Embryonic facial prominence (tissue), 1 donor: ENCODE measurements around the gene DBF4.
"Not testable (repeated sequence)": the region's sequence is repeated elsewhere in the genome, so short reads cannot be mapped to it uniquely, and the experiment has no call there.

ENCODE experiments used
- DNase-seq: peaks from one replicate; pipeline ENCODE4 v3.0.0-alpha.2; 2016; ENCODE audit errors: extremely low spot score

Gene DBF4, protein sequence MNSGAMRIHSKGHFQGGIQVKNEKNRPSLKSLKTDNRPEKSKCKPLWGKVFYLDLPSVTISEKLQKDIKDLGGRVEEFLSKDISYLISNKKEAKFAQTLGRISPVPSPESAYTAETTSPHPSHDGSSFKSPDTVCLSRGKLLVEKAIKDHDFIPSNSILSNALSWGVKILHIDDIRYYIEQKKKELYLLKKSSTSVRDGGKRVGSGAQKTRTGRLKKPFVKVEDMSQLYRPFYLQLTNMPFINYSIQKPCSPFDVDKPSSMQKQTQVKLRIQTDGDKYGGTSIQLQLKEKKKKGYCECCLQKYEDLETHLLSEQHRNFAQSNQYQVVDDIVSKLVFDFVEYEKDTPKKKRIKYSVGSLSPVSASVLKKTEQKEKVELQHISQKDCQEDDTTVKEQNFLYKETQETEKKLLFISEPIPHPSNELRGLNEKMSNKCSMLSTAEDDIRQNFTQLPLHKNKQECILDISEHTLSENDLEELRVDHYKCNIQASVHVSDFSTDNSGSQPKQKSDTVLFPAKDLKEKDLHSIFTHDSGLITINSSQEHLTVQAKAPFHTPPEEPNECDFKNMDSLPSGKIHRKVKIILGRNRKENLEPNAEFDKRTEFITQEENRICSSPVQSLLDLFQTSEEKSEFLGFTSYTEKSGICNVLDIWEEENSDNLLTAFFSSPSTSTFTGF

DNA sequence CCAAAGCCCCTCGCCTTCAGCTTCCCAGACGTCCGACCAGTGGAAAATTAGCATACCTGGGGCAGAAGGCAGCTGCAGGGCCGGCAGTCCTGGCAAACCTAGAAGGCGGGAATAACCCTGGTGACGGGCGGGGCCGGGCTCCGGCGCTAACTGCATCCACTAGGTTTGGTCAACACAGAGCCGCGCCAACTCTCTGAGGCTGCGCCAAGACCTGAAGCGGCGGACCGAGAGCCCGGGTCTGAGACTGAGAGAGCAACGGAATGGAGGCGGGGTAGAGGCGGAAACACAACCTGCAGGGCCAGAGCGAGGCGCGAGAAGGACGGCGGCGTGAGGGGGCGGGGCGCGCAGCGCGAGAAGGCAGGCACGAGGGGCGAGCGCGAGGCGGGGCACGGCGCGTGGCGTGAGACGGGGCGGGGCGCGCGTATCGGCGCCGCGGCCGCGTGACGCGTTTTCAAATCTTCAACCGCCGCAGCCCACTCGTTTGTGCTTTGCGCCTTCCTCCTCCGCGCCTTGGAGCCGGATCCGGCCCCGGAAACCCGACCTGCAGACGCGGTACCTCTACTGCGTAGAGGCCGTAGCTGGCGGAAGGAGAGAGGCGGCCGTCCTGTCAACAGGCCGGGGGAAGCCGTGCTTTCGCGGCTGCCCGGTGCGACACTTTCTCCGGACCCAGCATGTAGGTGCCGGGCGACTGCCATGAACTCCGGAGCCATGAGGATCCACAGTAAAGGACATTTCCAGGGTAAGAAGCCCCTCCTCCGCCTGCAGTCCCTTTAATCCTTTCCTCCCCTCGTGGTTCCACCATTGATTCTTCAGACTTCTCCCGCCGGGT is at the start of gene DBF4, which contains the start of gene SLC25A40:
Gene DBF4, plus strand, starts transcription at position 454 of the 829 bp plus-strand sequence. Its CDS starts 240 bp downstream, at position 694.
Gene SLC25A40, minus strand, starts transcription at position 321 of the 829 bp plus-strand sequence. CDS start 17,633 bp downstream, outside the sequence.
- peak; percentile 67 for DNase-seq

DNA sequence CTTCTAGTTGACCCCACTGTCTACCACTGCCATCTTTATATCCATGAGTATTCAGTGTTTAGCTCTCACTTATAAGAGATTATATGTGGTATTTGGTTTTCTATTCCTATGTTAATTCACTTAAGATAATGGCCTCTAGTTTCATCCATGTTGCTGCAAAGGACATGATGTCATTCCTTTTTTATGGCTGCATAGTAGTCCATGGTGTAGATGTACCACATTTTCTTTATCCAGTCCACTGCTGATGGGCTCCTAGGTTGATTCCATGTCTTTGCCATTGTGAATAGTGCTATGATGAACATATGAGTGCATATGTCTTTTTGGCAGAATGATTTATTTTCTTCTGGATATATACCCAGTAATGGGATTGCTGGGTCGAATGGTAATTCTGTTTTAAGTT is 47.9 kb upstream of the DBF4 start:
- not testable (repeated sequence) for DNase-seq

DNA sequence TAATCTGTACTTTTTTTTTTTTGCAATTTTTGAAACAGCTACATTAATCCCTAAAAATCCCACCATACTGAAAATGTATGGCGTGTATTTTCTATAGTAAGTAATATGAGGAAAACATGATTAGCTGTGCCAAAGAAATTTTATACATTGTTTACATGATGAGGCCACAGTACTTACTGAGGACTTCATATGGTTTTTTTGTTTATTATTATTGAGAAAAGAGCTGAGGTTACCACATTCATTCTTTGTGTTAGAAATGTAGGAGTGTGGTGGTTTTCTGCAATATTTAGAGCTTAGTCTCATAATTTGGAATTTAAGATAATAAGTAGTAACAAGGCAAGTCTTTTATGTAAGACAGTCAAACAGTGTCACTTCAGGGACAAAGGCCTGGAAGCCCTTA is 45.2 kb upstream of the DBF4 start:
- DNase-seq = no peak

DNA sequence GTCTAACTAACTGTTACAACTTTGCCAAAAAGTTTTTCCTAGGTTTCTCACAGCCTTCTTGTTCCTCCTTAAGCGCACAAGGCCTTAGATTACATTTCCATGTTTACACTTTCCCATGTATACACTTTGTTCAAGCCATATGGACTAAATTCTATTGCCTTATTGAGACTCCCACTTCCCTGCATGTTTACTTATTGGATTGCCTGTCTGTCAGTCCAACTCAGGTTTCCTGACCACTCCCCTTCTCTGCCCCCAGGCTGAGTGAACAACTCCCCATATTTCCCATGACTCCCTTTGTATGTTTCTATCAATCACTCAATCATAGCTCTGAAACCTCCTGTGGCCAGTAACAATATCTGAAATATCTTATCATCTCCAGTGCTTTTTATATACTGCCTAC is 43.2 kb upstream of the DBF4 start:
- DNase-seq = no peak

DNA sequence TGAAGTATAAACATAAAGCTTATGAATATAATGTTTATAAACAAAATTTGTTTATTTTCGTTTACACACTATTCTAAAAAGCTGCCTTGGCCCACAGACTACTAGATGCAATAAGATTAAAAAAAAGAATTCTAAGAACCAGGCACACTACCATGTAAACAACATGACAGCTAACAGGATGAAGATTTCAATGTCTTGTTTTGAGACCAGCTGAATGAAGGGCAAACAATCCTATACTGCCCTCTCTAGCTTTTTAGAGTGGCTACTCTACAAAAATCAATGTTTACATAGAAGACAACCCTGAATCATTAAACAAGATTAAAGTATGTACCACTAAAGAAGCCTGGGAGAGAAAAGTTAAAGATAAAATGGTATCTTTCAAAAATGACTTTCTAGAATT is 38.7 kb upstream of the DBF4 start:
- DNase-seq = no peak

DNA sequence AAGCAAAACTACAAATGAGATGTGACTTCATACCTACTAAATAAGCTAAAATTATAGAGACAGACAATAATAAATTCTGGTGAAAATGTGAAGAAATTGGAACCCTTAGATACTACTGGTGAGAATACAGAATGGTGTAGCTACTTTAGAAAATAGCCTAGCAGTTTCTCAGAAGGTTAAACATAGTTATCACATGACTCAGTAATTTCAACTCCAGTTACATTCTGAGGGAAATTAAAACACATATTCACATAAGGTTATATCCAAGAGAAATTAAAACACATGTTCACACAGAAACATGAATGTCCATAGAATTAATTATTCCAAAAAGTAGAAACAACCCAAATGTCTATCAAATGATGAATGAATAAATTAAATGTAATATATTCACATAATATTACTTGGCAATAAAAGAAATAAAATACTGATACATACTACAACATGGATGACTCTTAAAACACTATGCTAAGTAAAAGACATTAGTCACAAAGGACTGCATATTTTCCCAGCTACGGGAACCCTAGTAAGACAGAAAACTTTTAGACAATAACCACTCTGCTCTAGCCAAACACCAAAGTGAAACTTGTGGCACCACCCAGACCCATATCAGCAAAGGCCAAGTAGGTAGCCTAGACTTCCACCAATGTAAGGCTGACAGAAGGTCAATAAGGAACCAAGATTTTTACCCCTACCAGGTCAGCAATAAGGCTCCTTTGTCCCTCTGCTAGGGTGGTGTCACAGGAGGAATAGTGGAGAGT is 25.3 kb upstream of the DBF4 start:
- DNase-seq = no peak

DNA sequence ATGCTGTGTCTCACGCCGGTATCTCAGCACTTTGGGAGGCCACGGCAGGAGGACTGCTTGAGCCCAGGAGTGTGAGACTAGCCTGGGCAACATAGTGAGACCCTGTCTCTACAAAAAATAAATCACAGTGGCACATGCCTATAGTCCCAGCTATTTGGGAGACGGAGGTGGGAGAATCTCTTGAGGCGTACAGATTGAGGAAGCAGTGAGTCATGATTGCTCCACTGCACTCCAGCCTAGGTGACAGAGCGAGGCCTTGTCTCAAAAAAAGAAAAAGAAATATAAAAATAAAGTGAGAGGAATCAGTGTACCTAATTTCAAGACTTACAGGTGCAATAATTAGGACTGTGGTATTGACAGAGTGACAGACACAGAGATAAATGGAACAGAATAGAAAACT is 24.0 kb upstream of the DBF4 start:
- DNase-seq = no peak

DNA sequence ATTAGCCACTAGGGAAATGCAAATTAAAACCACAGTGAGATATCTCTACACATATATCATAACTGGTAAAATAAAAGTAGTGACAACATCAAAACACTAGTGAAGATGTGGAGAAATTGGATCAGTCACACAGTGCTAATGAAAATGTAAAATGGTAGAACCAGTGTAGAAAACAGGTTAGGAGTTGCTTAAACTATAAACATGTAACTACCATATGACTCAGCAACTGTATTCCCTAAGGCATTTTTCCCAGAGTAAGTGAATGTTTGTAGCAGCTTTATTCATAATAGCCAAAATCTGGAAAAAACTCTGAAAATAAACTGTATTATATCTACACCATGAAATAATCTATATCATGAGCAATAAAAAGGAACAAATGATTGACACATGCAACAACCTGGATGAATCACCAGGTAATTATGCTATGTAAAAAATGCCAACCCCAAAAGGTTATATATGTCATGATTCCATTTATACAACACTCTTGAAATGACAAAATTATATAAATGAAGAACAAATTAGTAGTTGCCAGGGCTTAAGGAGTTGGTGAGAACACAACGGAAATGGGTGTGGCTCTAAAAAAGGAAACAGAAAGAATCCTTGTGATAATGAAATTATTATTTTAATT is 22.9 kb upstream of the DBF4 start:
- no peak for DNase-seq

DNA sequence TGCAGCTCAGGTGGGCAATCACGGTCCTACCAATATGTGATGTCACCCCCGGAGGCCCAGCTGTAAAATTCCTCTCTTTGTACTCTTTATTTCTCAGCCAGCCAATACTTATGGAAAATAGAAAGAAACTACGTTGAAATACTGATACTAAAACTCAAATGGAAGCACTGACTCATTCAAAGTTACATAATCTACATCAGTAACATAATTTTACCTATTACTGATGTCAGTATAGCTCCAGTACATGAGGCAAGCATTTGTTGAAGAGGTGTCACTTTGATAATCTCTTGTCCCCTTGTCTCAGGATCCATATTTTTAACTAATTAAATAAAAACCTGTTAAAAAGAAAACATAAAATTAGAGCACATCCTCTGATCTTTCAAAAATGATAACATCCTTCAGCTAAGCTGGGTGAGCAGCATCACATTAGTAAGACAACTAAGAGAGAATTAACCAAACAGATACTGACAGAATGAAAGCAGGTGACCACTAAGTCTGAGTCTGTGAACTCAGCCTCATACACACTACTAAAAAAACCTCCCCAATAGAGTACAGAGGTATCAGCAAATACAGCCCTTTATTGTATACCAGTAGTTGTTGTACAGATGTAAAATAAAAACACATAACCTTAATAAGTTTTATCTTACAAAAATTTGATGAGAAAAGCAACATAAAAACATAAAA is 17.7 kb upstream of the DBF4 start:
- no peak for DNase-seq

DNA sequence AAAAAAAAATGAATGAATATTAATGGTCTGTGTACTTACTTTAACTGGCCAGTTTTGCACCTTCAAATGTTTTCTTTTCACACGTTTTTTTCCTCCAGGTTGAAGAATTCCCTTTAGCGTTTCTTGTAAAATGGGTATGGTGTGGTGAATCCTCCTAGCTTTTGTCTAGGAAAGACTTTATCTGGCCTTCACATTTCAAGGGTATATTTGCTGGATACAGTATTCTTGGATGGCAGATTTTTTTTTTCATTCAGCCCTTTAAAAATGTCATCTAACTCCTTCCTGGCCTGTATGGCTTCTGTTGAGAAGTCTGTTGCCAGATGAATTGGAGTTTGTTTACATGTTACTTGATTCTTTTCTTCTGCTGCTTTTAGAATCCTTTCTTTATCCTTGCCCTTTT is 10.2 kb upstream of the DBF4 start:
- no peak for DNase-seq

DNA sequence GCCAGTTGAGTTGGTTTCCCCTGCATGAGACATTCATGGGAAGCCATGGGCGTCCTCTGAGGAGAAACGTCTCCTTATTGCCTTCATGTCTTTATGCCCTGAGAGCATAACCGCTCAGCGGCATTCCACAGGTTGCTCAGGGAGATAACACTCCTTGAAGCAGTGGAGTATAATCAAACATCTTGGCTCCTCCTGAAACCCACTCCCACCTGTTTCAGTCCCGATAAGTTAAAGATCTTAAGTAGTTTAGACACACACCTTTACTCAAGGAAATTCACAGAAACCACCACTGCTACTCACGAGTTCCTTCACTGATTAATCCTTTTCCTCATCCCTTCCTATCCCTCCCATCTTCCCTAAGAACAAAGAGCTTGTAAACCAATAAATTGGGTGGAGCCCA is 9.8 kb upstream of the DBF4 start:
- not testable (repeated sequence) for DNase-seq

DNA sequence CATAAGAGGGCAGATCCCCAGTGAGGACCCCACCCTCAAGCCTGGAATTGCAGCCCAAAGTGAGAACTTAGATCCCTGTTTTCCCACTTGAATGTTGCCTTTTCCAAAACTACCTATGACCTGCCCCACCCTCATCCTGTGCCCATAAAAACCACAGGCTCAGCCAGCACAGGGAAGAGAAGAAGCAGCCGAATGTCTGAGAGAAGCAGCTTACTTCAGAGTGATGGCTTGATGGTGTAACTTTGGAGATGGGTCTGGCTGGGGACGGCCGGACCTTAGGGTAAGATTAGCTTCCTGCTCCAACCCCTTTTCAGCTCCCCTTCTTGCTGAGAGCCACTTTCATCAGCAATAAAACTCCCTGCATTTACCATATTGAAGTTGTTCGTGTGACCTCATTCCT is 5.8 kb upstream of the DBF4 start:
- no peak for DNase-seq

DNA sequence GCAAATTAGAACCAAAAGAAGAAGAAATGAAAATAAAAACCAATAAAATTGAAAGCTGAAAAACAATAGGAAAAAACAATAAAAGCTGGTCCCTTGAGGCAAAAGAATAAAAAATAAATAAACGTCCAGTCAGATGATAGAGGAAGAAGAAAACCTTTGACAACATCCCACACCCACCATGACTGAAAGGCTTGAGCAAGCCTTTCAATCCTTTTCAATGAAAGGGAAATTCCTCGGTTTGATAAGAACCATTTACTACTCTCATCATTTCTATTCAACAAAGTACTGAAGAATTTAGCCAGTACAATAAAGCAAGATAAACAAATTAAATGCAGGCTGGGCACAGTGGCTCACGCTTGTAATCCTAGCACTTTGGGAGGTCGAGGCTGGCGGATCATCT is 3.9 kb upstream of the DBF4 start:
- DNase-seq = no peak

DNA sequence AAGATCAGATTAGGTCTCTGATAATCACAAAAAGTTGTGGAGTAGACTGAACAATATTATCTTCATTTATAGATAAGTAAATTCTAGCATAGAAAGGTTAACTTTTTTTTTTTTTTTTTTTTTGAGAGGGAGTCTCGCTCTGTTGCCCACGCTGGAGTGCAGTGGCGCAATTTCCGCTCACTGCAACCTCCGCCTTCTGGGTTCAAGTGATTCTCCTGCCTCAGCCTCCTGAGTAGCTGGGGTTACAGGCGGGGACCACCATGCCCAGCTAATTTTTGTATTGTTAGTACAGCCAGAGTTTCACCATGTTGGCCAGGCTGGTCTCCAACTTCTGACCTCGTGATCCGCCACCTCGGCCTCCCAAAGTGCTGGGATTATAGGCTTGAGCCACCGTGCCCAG is 3.0 kb upstream of the DBF4 start:
- DNase-seq = not testable (repeated sequence)

DNA sequence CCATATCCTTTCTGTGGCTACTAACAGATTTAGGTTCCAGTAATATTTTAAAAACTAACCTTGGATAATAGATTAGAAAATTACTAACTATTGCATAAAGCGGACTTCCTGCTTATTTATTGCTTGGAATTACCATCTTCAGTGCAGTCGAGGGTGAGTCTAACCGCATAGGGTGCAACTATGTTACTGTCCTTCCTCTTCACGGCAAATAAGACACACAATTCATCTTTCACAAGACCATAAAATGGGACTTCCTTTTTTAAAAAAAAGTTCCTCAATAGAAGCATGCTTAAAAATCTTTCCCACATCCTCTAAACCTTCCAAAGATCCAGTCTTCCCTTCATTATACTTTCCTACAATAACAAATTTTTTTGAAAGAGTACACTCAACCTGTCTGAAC is 2.2 kb upstream of the DBF4 start:
- no peak for DNase-seq

DNA sequence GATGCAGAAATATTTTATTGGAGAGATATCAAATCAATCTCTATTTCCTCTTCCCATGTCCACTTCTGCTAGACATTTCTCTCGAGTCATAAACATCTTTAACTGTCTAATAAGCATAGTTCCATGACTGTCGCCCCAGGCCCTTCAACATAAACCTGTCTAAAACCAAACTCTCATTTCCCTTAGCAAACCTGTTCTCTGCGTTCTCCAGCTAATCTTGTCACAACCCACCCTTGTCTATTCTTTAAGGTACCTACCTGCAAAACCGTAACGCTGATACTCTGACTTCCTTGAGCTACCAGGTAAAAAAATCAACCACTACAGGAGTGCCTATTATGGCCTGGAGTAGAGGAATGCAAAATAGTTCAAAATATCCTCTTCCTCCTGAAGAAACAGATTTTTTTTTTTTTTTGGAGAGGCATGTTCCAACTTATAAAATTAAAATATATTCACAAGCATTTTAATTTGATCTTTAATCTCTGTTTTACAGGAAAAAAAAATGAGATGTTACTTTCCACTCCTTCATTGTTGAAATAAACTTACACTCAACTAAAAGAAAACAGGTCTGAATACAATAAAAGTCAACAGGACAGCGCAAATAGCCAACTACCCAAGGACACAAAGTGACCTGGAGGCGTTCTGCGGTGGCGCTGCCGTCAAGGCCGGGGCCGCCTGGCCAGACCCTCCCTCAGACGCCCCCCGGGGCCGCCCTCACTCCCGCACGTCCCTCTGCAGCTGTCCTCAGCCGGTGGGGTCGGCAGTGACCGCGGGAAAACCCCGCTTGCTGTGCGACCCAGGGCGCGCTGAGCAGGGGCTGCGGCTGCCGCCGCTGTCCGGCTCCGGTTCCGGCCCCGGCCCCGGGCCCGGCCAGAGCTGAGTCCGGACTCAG is 898 bp upstream of the DBF4 start:
- DNase-seq = no peak

DNA sequence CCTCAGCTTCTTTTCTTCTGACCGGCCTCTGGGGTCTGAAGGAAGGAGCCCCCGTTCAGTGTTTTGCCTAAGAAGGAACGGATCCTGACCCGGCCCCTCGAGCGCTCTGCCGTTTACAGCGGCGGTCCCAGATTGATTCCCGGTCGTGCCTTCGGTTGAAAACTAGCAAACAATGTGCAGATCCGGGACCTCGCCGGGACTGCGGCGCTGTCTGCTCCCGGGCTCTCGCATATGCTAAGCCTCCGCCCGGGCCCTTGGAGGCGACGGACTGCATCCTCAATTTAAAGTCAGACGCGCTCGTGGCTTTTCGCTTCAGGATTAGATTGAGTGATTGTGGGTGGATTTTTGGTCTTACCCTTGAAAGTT is 559 bp downstream of the DBF4 start:
- DNase-seq = peak; percentile 17

DNA sequence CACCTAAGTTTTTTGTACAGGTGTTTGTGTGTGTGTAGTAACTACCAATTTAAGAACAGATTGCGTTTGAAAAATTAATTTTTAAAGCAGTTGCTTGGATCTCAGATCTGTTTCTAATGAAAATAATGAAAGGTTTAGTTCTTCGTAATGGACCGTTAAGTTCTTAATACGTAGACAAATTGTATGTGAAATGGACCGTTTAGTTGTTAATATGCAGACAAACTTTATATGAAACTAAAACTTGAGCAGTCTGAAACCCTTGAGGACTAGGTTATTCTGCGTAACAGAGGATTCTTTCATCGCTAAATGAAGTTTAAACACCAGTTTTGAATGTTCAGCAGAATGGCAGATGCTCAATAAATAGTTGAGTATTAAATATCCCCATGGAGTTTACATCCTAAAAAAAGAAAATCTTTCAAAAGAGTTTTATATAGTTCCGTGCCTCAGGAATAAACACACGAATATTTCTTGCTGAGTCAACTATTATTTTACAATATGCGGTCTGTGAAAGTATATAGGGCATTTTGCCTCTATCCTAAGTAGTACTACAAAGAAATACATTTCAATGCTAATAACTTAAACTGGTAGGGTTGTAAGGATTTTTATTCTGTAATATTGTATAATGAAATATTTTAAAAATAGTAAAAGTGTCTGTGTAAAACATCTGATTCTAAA is 1.2 kb downstream of the DBF4 start:
- DNase-seq = no peak

DNA sequence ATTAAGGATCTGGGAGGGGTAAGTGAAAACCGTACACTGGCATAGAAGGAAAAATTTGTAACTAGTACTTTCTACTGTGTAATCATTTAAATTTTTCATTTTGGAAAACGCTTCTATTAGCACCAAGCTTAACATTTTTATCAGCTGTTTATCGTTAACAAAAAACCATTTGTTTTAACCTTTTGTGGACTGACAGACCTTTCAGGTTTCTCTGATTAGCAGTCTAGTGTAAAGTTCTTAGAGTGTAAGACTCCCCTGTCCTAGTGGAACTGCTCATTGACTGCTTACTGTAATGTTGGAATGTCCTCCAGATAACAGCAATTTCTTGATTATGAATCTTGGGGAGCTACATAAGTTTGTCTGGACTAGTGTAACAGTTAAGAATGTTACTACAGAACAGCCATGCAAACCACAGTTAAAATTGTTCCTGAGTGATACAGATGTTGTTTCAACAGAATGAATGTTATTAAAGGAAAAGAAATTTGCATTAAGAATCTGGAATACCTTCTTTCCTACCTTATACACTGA is 2.0 kb downstream of the DBF4 start:
- no peak for DNase-seq
